Cardiac muscle cell (in vitro differentiated cells and primary cell): ENCODE results near the gene CHST9. TPM values are rescaled to one million over a fixed set of nuclear protein-coding genes. Genes with fewer than 3 reads are reported as not detected.
"Not testable (repeated sequence)": the region's sequence is repeated elsewhere in the genome, so short reads cannot be mapped to it uniquely, and the experiment has no call there.

ENCODE experiments used
- DNase-seq, 2 donors: peaks; one replicate each; pipeline versions ENCODE4 v3.0.0 to v3.0.0-alpha.2; 2010 to 2017; ENCODE audit warnings: low read depth in 1 of 2, low spot score in 1 of 2
- H3K27ac ChIP-seq: fragments of 200-600 bp; sonication (generic); 2 replicates; pipeline ENCODE4 v1.5.1; 2016
- H3K27me3 ChIP-seq: fragments of 200-600 bp; sonication (generic); 2 replicates; pipeline ENCODE4 v1.6.0; 2016; ENCODE audit warnings: control low read depth
- H3K36me3 ChIP-seq: fragments of 200-600 bp; sonication (generic); 2 replicates; pipeline ENCODE4 v1.5.1; 2016; ENCODE audit warnings: control low read depth
- H3K4me1 ChIP-seq: fragments of 200-600 bp; sonication (generic); 2 replicates; pipeline ENCODE4 v1.8.1; 2017; ENCODE audit warnings: low read depth, mild to moderate bottlenecking, mixed run types
- H3K4me3 ChIP-seq: fragments of 200-600 bp; sonication (generic); 2 replicates; pipeline ENCODE4 v1.5.1; 2016; ENCODE audit warnings: mild to moderate bottlenecking
- H3K9me3 ChIP-seq: fragments of 200-600 bp; sonication (generic); 2 replicates; pipeline ENCODE4 v1.5.1; 2017; ENCODE audit warnings: low read depth, mild to moderate bottlenecking, control low read depth
- polyA plus RNA-seq: library from polyadenylated mRNA; unstranded; fragments of >200 nt; fragmentation: Nextera tagmentation; extraction: Ambion mirVana; gene quantifications from 2 replicates; pipeline ENCODE4 v1.2.1, GENCODE V29; 2016
- total RNA-seq: library from RNA; depleted of rRNA; stranded (reverse); fragments of >200 nt; gene quantifications from 2 replicates; pipeline ENCODE4 v1.2.3, GENCODE V29; 2016
- TF ChIP-seq, protein P1 (sequence below): IDR thresholded peaks from 2 replicates; pipeline ENCODE4 v1.5.1; 2012; ENCODE audit warnings: low read depth, mild to moderate bottlenecking, low read length

Gene CHST9
- total and polyA plus RNA-seq, 2 experiments from 2014 or later = 0.36 TPM; not detected in 1

DNA sequence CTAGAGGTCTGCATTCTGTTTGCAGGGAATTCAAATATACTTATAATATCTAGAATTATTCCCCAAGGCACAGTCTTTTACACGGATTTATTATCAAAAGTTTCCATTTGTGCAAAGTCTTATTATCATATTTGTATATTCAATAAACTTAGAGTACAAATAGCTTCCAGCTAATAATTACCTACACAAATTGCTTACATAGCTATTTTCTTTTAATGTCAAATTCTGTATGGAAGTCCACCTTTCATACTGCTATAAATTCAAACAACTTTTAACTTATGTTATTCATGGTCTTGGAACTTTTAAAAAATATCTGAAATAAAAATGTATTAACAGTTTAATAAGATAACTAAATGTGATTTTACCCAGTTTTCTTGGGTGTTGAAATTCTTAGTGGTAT lies 13.1 kb downstream of the CHST9 start:
- H3K27me3 ChIP-seq = no peaks in the 10 kb centered on the region
- H3K36me3 ChIP-seq = no peaks in the 10 kb centered on the region
- no peak overlapping the region for H3K4me3 ChIP-seq
- H3K9me3 ChIP-seq = no peaks in the 10 kb centered on the region
- DNase-seq = no peak
- no peaks in the 10 kb centered on the region for H3K4me1 ChIP-seq
- TF ChIP-seq, protein P1, sequence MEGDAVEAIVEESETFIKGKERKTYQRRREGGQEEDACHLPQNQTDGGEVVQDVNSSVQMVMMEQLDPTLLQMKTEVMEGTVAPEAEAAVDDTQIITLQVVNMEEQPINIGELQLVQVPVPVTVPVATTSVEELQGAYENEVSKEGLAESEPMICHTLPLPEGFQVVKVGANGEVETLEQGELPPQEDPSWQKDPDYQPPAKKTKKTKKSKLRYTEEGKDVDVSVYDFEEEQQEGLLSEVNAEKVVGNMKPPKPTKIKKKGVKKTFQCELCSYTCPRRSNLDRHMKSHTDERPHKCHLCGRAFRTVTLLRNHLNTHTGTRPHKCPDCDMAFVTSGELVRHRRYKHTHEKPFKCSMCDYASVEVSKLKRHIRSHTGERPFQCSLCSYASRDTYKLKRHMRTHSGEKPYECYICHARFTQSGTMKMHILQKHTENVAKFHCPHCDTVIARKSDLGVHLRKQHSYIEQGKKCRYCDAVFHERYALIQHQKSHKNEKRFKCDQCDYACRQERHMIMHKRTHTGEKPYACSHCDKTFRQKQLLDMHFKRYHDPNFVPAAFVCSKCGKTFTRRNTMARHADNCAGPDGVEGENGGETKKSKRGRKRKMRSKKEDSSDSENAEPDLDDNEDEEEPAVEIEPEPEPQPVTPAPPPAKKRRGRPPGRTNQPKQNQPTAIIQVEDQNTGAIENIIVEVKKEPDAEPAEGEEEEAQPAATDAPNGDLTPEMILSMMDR = no peak
- H3K27ac ChIP-seq = no peak overlapping the region

DNA sequence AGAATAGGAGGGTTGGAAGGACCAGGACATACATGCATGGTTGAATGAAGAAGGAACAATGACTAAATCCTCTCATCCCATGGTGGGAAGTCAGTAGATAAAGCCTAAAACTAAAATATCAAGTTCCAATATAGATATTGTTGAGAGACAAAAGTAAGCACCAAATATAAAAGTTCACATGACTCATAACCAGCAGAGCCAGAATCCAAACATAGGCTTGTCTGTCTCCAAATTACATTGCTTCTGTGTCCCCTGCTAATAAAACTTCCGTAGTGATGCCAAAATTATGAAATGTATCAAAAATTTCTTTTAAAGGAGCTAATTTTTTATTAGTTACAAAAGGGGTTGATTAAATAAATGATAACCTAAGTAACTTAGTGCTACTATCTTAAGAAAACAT lies 19.7 kb downstream of the CHST9 start:
- Histone ChIP-seq H3K9me3 (no peaks in the 10 kb centered on the region), H3K27me3 (no peaks in the 10 kb centered on the region), H3K4me1 (no peaks in the 10 kb centered on the region), H3K27ac (no peak overlapping the region), H3K4me3 (no peak overlapping the region), H3K36me3 (no peaks in the 10 kb centered on the region)
- TF ChIP-seq, protein P1 = no peak
- DNase-seq = no peak

DNA sequence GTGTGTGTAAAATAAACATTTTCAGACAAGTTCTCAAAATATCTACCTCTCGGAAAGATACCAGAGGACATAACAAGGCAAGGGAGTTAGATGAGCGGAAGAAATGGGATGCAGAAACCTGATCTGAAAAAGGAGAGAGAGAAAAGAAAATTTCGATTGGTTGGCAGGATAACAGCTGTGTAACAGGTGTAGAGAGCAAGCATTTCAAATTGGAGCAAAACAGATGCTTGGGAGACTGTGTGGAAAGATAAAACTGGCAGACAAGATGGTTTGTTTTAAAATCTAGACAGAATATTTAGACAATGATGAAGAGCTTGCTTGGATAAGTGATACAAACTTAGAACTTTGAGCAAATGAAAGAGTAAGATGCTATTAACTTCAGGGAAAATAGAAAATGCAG lies 20.2 kb downstream of the CHST9 start:
- Histone ChIP-seq H3K36me3 (no peaks in the 10 kb centered on the region), H3K27ac (no peak overlapping the region)

DNA sequence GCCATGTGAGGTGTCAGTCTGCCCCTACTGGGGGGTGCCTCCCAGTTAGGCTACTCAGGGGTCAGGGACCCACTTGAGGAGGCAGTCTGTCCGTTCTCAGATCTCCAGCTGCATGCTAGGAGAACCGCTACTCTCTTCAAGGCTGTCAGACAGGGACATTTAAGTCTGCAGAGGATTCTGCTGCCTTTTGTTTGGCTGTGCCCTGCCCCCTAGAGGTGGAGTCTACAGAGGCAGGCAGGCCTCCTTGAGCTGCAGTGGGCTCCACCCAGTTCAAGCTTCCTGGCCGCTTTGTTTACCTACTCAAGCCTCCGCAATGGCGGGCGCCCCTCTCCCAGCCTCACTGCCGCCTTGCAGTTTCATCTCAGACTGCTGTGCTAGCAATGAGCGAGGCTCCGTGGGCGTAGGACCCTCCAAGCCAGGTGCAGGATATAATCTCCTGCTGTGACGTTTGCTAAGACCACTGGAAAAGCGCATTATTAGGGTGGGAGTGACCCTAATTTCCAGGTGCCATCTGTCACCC lies 21.9 kb downstream of the CHST9 start:
- not testable (repeated sequence) for H3K9me3 ChIP-seq, H3K36me3 ChIP-seq, H3K4me1 ChIP-seq, H3K27ac ChIP-seq, DNase-seq, H3K27me3 ChIP-seq, H3K4me3 ChIP-seq

More for the DNA sequence above, 20.2 kb downstream of the CHST9 start:
- no peaks in the 10 kb centered on the region for H3K4me1 ChIP-seq
- DNase-seq = no peak
- TF ChIP-seq, protein P1 = no peak
- H3K27me3 ChIP-seq = no peaks in the 10 kb centered on the region
- no peak overlapping the region for H3K4me3 ChIP-seq
- no peaks in the 10 kb centered on the region for H3K9me3 ChIP-seq

DNA sequence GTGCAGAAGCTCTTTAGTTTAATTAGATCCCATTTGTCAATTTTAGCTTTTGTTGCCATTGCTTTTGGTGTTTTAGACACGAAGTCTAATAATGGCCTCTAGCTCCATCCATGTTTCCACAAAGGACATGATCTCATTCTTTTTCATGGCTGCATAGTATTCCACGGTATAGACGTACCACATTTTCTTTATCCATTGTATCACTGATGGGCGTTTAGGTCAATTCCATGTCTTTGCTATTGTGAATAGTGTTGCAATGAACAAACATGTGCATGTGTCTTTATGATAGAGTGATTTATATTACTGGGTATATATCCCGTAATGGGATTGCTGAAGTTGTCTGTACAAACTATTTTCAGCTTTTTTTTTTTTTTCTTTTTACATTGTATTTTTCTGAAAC lies 35.9 kb downstream of the CHST9 start:
- H3K9me3 ChIP-seq, DNase-seq: not testable (repeated sequence)

DNA sequence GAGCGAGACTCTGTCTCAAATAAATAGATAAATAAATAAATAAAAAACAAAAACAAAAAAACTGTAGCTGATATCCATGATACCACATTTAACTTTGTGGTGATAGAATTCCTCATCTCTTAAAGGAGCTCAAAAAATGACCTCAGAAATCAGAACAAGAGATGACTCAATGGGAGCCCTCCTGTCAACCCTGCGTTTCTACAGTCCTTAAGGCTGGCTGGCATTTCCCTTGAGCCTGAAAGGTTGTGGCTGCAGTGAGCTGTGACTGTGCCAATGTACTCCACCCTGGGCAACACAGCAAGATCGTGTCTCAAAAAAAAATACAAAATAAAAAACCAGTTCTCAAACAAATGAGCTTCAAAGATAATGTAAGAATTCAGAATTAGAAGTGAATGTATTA lies 40.4 kb downstream of the CHST9 start:
- Histone ChIP-seq H3K9me3 (no peaks in the 10 kb centered on the region), H3K4me3 (no peak overlapping the region), H3K36me3 (no peaks in the 10 kb centered on the region), H3K4me1 (no peaks in the 10 kb centered on the region), H3K27me3 (no peaks in the 10 kb centered on the region), H3K27ac (no peak overlapping the region)
- no peak for DNase-seq
- TF ChIP-seq, protein P1 = no peak

More for the DNA sequence above, 35.9 kb downstream of the CHST9 start:
- H3K4me1 ChIP-seq, H3K27ac ChIP-seq, H3K4me3 ChIP-seq, H3K36me3 ChIP-seq, H3K27me3 ChIP-seq: not testable (repeated sequence)
